Anterior cingulate cortex (tissue), 58 donors: ENCODE data around the gene RPGRIP1L.

ENCODE experiments used
- DNase-seq, 58 donors: peaks; one replicate each; lab custom pipeline; 2025; lab: John Stamatoyannopoulos, UW

The RPGRIP1L gene

DNA sequence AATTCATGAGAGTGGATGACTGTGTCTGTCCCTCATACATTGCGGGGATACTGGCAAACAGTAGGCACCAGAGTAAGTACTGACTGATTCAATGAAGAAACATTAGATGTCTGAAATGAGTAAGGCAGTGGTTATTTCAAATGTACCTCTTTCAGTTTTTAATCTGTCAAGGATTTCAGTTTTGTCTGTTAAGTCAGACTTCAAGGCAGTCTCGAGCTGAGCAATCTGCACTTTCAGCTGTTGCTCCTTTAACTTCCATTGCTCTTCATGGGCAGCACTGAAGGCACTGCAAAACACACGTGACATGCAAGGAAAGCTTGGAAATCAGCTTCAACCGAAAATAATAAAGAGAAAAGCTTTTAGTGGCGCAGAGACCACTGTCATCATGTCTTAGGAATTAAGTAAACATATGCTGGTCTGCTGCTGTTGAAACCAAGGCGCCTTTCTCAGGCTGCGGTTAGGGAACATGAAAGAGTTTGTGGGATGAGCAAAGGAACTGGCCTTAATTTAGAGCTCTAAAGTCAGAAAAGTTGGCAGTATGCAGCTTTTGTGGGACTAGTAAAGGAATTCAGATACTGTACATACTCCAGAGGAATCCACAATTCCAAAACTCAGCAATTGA lies 38.8 kb downstream of the RPGRIP1L start:
- DNase-seq: no peak

DNA sequence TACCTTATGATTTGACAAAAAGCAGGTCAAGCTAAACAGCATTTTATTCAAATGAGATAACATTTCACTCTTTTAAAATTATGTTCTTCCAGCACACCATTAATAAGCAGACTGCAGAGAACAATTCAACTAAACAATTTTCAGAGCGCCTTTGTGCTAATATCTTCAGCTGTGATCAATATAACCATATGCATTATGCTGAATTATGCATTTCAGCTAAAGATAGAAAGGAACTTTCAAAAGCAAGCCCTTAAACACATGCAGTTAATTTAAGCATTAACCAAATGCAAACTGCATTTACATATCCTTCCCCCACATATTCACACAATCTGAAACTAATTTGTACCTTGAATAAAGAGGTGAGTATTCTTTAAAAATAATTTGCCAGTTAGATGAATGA lies 41.6 kb downstream of the RPGRIP1L start:
- no peak for DNase-seq

DNA sequence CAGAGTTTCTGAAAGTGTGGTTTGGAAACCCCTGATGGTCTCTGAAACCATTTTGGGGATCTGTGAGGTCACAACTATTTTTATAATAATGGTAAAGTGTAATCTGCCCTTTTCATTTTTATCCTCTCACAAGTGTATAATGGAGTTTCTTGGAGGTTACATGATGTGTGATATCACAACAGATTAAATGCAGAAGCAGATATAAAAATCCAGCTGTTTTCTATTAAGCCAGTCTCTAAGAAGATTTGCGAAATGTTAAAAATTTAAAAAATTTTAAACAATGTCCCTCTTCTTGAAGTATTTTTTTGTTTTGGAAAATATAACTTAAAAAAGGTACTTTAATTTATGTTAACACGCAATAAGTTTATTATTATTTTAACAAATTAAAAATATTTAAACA lies 48.7 kb downstream of the RPGRIP1L start:
- no peak for DNase-seq

DNA sequence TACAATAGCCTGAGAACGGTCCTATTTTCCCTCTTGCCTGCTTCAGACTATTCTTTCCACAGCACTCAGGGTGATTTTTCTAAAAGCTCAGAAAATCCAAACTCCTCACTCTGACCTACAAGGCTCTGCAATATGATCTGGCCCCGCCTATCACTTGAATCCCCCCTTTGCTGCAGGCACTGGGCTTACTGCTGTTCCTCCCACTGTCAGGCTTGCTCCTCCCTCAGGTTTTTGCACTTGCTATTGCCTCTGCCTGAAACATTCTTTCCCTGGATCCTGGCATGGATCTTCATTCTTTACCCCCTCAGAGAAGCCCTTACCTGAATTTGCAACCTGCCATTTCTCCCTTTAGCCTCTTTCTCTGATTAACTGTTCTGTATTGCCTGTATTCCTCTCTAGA lies 52.3 kb downstream of the RPGRIP1L start:
- DNase-seq: no peak

DNA sequence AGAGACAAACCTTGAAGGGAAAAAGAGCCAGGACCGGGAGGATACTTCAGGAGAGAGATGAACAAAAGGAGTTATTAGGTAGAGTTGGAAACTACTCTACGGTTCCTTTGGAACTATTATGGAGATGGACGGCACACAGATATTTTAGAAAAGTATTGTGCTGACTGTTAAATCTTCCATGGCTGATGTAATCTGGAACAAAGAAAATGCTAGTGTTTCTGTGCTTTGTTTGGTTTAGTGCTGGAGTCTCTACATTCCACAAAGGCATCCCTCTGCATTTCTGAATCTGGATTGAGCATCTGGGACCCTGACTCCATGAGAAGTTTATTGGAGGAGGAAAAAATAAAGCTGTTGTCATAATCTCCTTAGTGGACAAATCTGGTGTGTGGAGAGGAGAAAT lies 57.2 kb downstream of the RPGRIP1L start:
- no peak for DNase-seq

- no peak for DNase-seq
Observed at GRCh38 chr16:53643474-53643873, 60.2 kb downstream of the RPGRIP1L start.

DNA sequence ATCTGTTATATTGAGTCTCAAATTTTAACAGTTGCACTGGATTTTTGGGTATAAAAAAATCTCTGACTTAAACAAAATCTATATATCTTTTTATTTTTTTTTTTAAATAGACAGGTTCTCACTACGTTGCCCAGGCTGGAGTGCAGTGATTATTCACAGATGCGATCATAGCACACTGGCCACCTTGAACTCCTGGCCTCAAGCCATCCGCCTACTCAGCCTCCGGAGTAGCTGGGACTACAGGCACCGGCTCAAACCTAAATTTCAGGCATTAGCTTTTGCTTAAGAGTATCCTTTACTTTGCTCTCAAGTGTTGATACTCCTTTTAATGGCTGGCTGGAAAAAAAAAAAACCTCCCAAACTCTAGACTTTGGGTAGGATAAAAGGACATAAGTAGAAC lies 61.6 kb downstream of the RPGRIP1L start:
- no peak for DNase-seq

- DNase-seq: no peak
Observed at GRCh38 chr16:53636978-53637377, 66.7 kb downstream of the RPGRIP1L start.

GRCh38 chr16:53632526-53632925 lies 71.1 kb downstream of the RPGRIP1L start:
- no peak for DNase-seq

DNA sequence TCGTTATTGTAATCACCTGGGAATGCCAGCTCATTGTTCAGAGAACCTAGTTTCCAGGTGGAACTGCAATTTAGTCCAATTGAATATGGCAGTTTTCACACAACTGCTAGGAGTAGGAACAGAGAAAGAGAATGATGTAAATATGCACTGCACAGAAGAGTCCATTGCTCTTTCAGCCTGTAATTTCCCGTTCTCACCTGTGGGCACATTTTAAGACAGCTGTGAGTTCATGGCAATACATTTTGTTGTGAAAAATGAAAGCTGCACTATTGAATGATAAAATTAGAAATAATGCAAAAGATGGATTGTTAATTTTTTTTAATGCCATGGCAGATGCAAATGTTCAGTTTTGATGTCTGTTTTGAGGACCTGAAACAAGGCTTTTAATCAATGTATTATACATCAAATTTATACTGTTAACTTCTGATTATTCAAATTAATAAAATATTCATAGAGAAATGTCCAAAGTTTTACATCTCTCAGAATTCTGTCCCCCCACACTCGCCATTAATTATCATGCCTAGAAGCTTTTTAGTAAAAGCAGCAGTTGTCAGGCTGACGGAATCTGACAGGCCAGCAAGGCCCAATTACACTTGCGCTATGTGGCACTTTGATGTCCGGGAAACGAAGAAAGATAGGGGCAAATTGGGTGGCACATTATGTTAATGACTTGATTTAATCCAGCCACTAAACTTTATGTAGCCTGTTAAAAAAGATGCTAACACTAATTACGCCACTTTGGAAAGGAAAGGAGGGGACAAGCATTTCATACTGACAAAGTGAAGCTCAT lies 72.2 kb downstream of the RPGRIP1L start:
- no peak for DNase-seq

GRCh38 chr16:53629607-53630312 lies 73.9 kb downstream of the RPGRIP1L start:
- no peak for DNase-seq

DNA sequence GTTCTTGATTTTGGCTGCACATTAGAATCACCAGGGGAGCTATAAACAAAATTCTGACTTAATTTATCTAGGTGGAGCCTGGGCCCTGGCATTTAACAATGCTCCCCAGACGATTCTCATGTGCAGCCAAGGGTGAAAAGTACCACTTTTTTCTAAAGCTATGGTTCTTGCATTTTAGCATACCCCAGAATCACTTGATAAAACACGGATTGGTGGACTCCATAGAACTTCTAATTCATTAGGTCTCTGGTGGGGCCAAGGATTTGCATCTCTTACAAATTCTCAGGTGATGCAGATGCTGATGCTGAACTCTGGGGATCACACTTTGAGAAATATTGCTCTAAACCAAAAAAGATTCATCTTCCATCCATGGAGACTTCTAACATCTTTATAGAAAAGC lies 74.5 kb downstream of the RPGRIP1L start:
- no peak for DNase-seq

GRCh38 chr16:53626811-53627210 lies 76.8 kb downstream of the RPGRIP1L start:
- no peak for DNase-seq

GRCh38 chr16:53626161-53626560 lies 77.5 kb downstream of the RPGRIP1L start:
- no peak for DNase-seq

GRCh38 chr16:53625221-53625620 lies 78.4 kb downstream of the RPGRIP1L start:
- no peak for DNase-seq

DNA sequence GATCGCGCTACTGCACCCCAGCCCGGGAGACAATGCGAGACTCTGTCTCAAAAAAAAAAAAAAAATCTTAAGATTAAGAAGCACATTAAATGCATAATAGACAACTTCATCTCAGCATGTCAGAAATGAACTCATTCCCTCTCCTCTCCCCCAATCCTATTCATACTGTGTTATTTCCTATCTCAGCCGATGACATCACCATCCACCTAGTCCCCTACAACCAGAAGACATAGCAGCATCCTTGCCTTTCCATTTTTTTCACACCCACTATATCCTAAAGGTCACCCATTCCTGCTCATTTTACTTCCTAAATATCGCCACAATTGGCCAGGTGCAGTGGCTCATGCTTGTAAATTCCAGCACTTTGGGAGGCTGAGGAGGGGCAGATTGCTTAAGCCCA lies 81.3 kb downstream of the RPGRIP1L start:
- DNase-seq: no peak

DNA sequence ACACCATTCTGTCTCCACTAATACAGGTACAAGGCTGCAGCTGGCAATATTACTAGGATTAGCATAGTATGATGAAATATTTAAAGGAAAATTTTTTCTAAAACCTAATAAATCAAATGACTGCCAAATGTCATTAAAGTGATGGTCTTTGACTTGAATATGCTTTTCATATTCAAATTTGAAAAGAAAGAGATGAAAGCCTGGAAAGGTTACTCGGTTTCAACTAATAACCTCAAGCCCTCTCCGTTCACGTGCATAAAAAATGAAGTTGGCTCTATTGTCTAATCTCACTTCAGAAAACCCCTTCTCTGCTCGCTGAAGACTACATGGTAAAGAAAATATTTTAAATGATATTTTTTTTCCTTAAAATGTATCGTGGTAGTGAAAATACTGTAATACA lies 83.2 kb downstream of the RPGRIP1L start:
- DNase-seq: no peak

GRCh38 chr16:53619235-53619634 lies 84.4 kb downstream of the RPGRIP1L start:
- DNase-seq: no peak

GRCh38 chr16:53614346-53614745 lies 89.3 kb downstream of the RPGRIP1L start:
- no peak for DNase-seq

DNA sequence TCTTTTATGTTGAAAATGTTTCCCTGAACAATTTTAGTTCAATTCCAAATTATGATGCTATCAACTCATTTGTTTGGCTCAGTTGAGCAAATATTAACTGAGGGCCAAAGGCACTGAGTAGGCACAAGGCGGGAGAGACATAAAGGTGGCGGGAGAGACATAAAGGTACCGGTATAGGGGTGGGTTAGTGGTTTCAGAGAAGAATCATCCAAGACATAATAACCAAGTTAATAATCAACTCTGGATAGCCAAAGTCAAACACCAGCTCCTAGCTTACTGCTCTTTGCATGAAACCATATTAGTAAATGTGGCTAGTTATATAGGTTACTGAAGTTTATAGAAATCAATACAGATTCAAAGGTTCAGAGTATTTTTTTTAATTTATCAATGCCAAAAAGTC lies 91.7 kb downstream of the RPGRIP1L start:
- DNase-seq: no peak

DNA sequence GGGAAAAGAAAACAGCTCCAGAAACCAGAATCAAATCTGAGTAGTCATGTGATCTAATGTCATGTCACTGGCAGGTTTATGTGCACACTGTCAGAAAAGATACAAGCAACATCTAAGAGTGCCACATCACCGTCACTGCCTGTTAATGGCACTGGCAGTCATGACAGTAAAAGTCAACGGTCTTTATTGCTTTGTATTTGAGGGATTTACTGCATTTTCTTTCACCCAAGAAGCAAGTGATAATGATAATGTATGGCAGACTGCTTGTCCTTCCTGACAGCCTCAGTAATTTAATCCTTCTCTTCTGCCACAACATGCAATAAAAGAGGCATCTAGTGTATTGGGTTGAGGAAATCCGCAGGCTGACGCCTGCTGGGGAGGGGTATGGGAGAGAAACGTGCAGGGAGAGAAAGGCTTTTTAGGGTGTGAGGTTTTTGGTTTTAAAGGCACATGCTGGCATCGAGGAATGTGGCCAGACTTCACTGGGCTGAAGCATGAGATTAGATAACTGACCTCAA lies 92.4 kb downstream of the RPGRIP1L start:
- DNase-seq: no peak

DNA sequence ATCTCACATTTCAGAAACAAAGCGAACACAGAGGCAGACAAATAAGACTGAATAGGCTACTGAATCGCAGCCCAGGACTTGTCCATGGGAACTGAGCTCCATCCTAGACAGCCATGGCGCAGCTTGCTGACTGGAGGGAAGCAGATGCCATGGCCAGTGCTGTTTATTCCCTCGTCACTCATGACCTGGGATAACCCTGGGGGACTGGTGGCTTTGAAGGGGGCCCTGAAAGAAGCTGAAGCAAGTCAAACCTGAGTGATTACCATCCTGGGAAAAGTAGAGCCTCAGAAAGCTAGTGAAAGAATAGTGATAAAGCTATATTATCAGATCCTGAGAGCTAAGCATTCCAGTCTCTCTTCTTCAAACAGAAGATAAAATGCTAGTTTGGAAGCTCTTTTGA lies 94.1 kb downstream of the RPGRIP1L start:
- DNase-seq: no peak
